Activated B cell treated with CpG ODN at 0.5 μM for 24 hours (primary cell): Measurements from ENCODE around the gene ANO1. TPM values are rescaled to one million over a fixed set of nuclear protein-coding genes. Genes with fewer than 3 reads are reported as not detected.

ENCODE experiments used
- ATAC-seq: fragments of 200-7000 bp; cut with Tn5 transposase; one replicate; pipeline ENCODE4 v1.10.0; 2021; ENCODE audit warnings: low read depth, mild to moderate bottlenecking, moderate library complexity
- CTCF ChIA-PET: fragments of 350-600 bp; sonication (Branson Sonifier 250); formaldehyde crosslinking; loops from one replicate; lab custom pipeline; 2021; ENCODE audit warnings: antibody characterized with exemption; lab: Charles Lee
- POLR2A ChIA-PET: fragments of 350-600 bp; sonication (Branson Sonifier 250); formaldehyde crosslinking; loops from one replicate; lab custom pipeline; 2021; ENCODE audit warnings: antibody characterized with exemption; lab: Charles Lee
- DNase-seq: peaks from one replicate; pipeline ENCODE4 v3.0.0; 2022
- H3K27ac Mint-ChIP-seq: one replicate; pipeline ENCODE4 v1.8.0; 2020; ENCODE audit warnings: mixed read lengths
- H3K27me3 Mint-ChIP-seq: one replicate; pipeline ENCODE4 v1.8.0; 2021; ENCODE audit warnings: mixed read lengths
- H3K36me3 Mint-ChIP-seq: one replicate; pipeline ENCODE4 v1.8.0; 2021; ENCODE audit warnings: low read depth, mixed read lengths
- H3K4me1 Mint-ChIP-seq: one replicate; pipeline ENCODE4 v1.8.0; 2021; ENCODE audit warnings: mixed read lengths
- H3K4me3 Mint-ChIP-seq: one replicate; pipeline ENCODE4 v1.8.0; 2020; ENCODE audit warnings: mild to moderate bottlenecking, mixed read lengths
- H3K9me3 Mint-ChIP-seq: one replicate; pipeline ENCODE4 v1.8.0; 2020; ENCODE audit warnings: mixed read lengths
- intact Hi-C: fragments of 100-400 bp; cut with micrococcal nuclease; formaldehyde crosslinking; loops from one replicate; pipeline ENCODE4 v1.15.1; 2024
- total RNA-seq: library from RNA; stranded (reverse); gene quantifications from 2 replicates; pipeline ENCODE4 v1.2.3, GENCODE V29; 2022
- TF ChIP-seq, protein P1 (sequence below): fragments of 200-600 bp; IDR thresholded peaks from one replicate; pipeline ENCODE4 v1.8.0; 2022; ENCODE audit warnings: antibody characterized with exemption, mild to moderate bottlenecking

Gene ANO1
- total RNA-seq, 1 donor from 2014 or later, result not detected

DNA sequence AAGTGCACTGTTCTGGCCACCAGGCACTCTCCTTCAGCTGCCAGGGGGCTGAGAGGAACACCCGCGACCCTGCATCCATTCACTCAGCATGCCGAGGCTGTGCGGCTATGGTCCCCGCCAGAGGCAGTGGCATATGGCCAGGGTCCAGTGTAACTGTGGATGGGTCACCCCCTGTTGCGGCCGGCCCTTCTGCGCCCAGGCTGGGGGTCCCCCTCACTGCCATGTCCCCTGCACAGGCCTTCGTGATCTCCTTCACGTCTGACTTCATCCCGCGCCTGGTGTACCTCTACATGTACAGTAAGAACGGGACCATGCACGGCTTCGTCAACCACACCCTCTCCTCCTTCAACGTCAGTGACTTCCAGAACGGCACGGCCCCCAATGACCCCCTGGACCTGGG, 104.1 kb downstream of the ANO1 start:
- H3K27me3 Mint-ChIP-seq, result peaks cover 2% of the 10 kb centered on the region
- DNase-seq (no peak), ATAC-seq (no peak)
- TF ChIP-seq, protein P1, sequence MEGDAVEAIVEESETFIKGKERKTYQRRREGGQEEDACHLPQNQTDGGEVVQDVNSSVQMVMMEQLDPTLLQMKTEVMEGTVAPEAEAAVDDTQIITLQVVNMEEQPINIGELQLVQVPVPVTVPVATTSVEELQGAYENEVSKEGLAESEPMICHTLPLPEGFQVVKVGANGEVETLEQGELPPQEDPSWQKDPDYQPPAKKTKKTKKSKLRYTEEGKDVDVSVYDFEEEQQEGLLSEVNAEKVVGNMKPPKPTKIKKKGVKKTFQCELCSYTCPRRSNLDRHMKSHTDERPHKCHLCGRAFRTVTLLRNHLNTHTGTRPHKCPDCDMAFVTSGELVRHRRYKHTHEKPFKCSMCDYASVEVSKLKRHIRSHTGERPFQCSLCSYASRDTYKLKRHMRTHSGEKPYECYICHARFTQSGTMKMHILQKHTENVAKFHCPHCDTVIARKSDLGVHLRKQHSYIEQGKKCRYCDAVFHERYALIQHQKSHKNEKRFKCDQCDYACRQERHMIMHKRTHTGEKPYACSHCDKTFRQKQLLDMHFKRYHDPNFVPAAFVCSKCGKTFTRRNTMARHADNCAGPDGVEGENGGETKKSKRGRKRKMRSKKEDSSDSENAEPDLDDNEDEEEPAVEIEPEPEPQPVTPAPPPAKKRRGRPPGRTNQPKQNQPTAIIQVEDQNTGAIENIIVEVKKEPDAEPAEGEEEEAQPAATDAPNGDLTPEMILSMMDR, result no peak
- intact Hi-C loops, result no loop called here
- no peaks in the 10 kb centered on the region for H3K36me3 Mint-ChIP-seq
- no peaks in the 10 kb centered on the region for H3K4me1 Mint-ChIP-seq
- CTCF ChIA-PET, result no interaction called here
- POLR2A ChIA-PET, result no interaction called here
- no peak overlapping the region for H3K4me3 Mint-ChIP-seq
- H3K27ac Mint-ChIP-seq, result no peak overlapping the region
- no peaks in the 10 kb centered on the region for H3K9me3 Mint-ChIP-seq

DNA sequence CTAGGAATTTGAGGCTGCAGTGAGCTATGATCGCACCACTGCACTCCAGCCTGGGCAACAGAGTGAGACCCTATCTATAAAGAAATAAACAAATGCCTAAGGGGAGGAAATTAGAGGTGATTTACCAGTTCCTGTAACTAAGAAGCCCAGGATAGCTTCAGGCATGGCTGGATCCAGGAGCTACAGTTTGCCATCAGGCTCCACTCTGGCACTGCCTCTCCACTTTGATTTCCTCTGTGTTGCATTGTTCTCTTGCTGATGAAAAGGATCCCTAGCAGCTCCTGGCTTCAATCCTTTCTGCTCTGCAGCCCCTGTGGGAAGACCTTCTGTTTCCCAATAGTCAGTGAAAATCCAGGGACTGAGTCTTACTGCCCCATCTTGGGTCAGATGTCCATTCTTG, 104.9 kb downstream of the ANO1 start:
- CTCF ChIA-PET, result no interaction called here
- intact Hi-C loops, result no loop called here
- Mint-ChIP-seq H3K9me3 (no peaks in the 10 kb centered on the region), H3K27me3 (peaks cover 2% of the 10 kb centered on the region), H3K4me3 (no peak overlapping the region), H3K27ac (no peak overlapping the region), H3K36me3 (no peaks in the 10 kb centered on the region), H3K4me1 (no peaks in the 10 kb centered on the region)
- TF ChIP-seq, protein P1, result no peak
- DNase-seq (no peak), ATAC-seq (no peak)
- POLR2A ChIA-PET, result no interaction called here

DNA sequence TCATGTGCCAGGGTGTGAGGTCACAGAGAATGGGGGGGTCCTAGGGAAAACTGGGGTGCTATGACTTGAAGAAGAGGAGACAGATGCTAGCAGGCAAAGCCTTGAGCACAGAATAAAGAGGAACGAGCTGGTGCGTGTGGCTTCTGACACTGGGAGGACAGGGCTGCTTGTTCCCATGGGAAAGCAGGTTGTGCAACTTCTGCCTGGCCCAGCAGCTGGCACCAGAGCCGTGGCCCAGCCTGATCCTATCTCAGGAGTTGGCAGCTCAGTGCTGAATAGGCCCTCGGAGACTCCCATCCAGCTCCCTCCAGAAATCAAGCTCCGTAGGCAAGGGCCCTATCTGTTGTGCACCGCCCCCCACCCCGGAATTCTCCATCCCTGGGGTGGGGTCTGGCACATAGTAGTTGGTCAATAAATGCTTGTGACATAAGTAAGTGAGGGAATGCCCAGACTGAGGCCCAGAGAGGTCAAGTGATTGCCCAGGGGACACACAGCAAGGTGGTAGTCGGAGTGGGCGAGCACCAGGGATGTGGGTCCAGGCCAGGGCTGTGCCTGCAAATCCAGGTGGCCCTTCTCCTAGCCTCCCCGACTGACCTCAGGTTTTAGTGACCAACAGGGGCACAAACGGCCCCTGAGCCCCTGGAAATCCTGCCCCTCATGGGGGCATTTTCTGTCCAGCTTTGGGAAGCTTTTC, 105.5 kb downstream of the ANO1 start:
- CTCF ChIA-PET, result no interaction called here
- H3K27me3 Mint-ChIP-seq, result peaks cover 2% of the 10 kb centered on the region
- DNase-seq (no peak), ATAC-seq (no peak)
- H3K9me3 Mint-ChIP-seq, result no peaks in the 10 kb centered on the region
- no peaks in the 10 kb centered on the region for H3K36me3 Mint-ChIP-seq
- H3K4me1 Mint-ChIP-seq, result no peaks in the 10 kb centered on the region
- intact Hi-C loops, result no loop called here
- TF ChIP-seq, protein P1, result no peak
- H3K4me3 Mint-ChIP-seq, result no peak overlapping the region
- POLR2A ChIA-PET, result no interaction called here
- H3K27ac Mint-ChIP-seq, result no peak overlapping the region

DNA sequence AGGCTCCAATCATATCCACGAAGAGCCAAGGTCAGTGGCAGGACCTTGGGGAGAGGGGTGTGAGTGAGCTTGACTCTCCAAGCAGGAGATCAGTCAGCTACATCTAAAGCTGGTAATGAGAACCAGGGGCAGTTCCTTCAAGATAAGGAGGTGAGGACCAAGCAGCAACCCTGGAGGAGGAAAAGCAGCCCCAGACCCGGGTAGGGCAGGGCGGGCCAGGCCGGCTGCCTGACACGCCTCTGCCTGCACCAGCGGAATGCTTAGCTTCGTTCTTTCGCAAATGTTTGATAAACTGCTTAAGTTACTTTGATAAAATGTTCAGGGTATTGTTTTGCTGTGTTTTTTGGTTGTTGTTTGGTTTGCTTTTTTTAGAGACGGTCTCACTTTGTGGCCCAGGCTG, 106.3 kb downstream of the ANO1 start:
- Mint-ChIP-seq H3K36me3 (no peaks in the 10 kb centered on the region), H3K27ac (no peak overlapping the region), H3K9me3 (no peaks in the 10 kb centered on the region), H3K27me3 (peaks cover 2% of the 10 kb centered on the region), H3K4me3 (no peak overlapping the region), H3K4me1 (no peaks in the 10 kb centered on the region)
- intact Hi-C loops, result no loop called here
- ChIA-PET POLR2A (no interaction called here), CTCF (no interaction called here)
- TF ChIP-seq, protein P1, result no peak
- no peak for ATAC-seq
- no peak for DNase-seq

DNA sequence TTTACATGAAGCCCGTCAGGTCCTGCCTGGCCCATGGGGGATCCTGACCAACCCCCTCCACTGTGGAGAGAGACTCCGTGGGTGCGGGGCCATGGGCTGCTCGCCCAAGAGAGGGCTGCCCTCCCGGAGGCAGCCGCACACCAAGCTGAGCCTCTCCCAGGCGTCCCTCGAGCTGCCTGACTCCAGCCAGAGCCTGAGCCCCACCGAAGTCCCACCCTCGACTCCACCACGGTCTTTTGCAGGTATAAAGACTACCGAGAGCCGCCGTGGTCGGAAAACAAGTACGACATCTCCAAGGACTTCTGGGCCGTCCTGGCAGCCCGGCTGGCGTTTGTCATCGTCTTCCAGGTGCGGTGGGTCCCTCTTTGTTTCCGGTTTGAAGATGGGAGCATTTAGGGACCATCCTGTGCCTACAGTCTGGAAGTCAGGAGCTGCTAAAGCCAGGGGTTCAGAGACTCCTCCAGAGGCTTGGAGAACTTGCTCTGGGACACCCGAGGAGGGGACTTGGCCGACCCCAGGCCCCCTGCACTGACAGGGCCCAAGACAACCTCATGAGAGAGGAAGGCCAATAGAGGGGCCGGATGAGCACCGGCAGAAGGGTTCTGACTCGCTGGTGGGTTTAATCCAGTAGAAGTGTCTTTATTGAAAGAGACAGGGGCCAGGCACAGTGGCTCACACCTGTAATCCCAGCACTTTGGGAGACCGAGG, 107.4 kb downstream of the ANO1 start:
- DNase-seq, result no peak
- intact Hi-C loops, result no loop called here
- TF ChIP-seq, protein P1, result no peak
- Mint-ChIP-seq H3K27me3 (peaks cover 2% of the 10 kb centered on the region), H3K4me1 (no peaks in the 10 kb centered on the region), H3K27ac (no peak overlapping the region), H3K4me3 (no peak overlapping the region), H3K9me3 (no peaks in the 10 kb centered on the region), H3K36me3 (no peaks in the 10 kb centered on the region)
- CTCF ChIA-PET, result no interaction called here
- no peak for ATAC-seq
- POLR2A ChIA-PET, result no interaction called here
